HG02884 (cell line): ENCODE results near the gene DDX41.

Experiments
- ATAC-seq: cut with Tn5 transposase; IDR thresholded peaks from one replicate; pipeline ENCODE4 v1.9.1; 2021; ENCODE audit warnings: mild to moderate bottlenecking, moderate library complexity; ENCODE audit not compliant: unreplicated experiment

DDX41 gene

GRCh38 chr5:177514541-177514940 is 2.2 kb downstream of the DDX41 start:
- no peak for ATAC-seq

DNA sequence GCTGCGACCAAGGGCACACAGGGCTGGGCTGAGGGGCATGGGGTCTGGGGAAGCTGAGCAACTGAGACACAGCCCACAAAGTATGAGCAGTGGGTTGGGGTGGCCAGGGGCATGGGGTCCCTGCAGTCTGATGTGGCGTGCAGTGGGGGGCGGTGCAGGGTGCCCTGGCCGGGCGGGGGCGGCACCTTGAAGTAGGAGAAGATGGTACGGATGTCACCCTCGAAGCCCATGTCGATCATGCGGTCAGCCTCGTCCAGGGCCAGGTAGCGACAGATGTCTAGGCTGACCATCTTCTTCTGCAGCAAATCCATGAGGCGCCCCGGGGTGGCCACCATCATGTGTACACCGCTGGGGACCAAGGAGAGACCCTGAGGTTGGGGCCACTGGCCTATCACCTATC is 3.3 kb downstream of the DDX41 start:
- no peak for ATAC-seq

GRCh38 chr5:177512736-177513380 is 3.9 kb downstream of the DDX41 start:
- ATAC-seq, result no peak

DNA sequence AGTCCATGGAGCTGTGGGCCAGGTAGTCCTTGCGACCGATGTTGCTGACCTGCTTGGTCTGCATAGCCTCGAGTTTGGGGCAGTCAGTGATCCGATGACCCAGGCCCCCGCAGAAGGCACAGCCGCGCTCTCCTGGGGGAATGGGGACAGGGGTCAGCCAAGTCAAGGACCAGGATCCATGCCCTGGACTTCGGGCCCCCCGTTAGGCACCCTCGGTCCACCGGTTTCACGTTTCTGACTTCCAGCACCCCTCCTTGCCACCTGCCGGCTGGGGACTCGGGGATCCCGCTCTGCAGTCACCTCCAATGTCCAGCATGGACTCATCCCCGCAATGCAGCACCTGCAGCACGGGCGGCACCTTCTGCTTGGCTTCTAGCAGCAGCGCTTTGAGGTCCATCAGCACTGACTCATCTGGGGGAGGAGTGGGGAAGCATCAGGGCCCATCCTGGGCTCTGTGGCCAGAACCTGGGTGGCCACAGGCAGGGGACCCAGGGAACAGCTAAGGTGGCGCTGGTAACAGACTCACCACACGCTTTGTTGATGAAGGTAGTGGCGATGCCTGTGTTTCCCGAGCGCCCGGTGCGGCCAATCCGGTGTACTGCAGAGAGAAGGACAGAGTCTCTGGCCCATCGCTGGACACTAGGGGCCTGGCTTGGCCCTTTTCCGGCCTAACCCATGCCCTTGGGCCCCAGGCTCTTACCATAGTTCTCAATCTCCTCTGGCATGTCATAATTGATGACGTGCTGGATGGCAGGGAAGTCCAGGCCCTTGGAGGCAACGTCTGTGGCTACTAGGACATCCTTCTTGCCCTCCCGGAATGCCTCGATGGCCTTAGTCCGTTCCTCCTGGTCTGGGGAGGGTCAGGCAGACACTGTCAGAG is 4.7 kb downstream of the DDX41 start:
- no peak for ATAC-seq

DNA sequence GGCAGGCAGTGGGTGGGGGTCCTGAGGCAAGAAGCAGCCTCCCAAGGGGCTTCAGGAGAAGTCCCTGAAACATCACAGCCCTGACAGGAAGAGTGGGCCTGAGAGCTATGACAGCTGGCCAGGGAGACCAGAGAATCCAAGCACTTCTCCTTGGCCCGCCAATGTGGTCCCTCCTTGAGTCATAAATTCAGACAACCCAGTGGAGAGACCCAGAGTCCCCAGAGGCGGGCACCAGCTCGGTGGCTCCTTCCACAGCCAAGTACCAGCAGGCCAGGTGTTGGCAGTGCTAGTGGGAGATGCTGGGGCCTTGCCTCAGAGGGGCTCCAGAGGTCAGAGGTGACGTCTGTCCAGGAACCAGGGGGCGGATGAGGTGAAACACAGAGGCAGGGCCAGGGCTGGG is 5.6 kb downstream of the DDX41 start:
- ATAC-seq, result no peak

GRCh38 chr5:177510567-177511053 is 6.2 kb downstream of the DDX41 start:
- ATAC-seq, result no peak

DNA sequence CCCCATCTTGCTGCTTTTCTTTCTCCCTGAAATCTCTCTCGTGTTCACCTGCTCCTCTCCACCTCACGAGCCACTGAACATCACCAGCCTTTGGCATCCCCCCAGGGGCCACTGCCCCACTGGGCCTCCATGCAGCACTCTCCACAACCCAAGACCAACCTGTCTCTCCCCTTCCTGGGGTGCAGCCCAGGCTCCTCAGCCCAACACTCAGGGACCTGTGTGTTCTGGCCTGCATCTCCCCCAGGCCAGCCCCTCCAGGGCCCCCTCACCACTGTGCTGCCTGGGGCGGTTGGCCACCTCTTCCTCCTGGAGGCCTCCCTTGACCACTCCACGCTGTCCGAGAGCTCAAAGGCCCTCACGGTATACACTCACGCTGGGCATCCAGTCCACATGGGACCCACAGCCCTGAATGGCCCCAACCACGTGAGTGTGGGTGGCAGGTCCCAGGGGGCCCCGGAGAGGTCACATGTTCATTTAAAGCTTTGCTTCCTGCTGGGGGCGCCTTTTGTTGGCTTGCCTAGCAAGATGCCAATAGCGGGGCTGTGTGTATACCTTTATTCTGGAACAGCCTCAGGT is 6.7 kb downstream of the DDX41 start:
- no peak for ATAC-seq

DNA sequence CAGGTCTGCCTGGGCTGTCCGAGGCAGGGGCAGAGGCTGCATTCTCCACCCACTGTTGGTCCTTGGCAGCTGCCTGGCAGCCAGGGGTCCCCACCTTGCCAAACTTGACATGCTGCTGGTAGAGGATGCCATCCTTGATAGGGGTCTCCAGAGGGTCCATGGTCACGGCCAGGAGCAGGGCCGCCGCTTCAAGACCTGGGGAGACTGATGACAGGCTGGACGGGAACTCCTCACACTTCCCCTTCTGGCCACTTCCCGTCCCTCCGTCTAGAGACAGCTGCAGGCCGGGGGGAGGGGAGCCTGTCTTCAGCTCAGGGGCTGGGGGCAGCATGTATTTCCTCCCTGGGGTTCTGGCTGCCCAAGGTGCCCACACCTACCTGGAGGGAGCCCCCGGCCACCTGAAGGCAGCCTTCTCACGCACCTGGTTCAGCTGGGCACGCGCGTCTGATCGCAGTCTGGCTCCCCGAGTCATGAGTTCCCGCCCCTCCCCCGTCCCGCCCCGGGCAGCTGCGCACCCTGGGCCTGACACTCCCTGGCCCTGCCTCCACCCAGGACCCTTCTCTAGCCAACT is 7.3 kb downstream of the DDX41 start, which contains the start of gene DOK3:
Gene DOK3, minus strand, starts transcription at position 446 of the 571 bp plus-strand sequence. Its CDS starts 286 bp downstream, at position 160.
- ATAC-seq, result no peak

DNA sequence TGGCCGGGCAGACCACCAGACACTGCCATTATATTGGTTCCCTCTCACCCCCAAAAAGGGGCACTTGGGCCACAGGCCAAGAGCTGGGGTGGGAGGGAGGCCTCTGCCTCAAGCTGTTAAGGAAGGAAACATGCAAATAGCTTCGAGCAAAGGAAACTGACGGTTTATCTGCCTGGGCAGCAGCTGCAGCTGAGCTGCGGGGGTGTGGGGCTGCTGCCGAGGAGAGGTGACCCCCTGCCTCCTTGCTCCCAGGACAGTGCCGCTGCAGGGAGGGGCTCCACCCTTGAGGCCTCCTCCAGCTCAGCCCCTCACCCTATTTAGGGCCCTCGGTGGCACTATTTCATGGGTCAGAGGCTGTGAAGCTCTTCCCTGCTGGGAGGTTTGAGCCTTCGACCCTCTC is 7.9 kb downstream of the DDX41 start:
- ATAC-seq, result no peak

GRCh38 chr5:177508221-177508611 is 8.5 kb downstream of the DDX41 start:
- no peak for ATAC-seq

GRCh38 chr5:177507596-177508220 is 9.1 kb downstream of the DDX41 start:
- ATAC-seq, result no peak

- ATAC-seq, result no peak
These were observed 9.6 kb downstream of the DDX41 start for GRCh38 chr5:177507165-177507564.

- no peak for ATAC-seq
These were observed 11.7 kb downstream of the DDX41 start for GRCh38 chr5:177505075-177505474.

GRCh38 chr5:177504086-177505056 is 12.4 kb downstream of the DDX41 start:
- ATAC-seq, result no peak

DNA sequence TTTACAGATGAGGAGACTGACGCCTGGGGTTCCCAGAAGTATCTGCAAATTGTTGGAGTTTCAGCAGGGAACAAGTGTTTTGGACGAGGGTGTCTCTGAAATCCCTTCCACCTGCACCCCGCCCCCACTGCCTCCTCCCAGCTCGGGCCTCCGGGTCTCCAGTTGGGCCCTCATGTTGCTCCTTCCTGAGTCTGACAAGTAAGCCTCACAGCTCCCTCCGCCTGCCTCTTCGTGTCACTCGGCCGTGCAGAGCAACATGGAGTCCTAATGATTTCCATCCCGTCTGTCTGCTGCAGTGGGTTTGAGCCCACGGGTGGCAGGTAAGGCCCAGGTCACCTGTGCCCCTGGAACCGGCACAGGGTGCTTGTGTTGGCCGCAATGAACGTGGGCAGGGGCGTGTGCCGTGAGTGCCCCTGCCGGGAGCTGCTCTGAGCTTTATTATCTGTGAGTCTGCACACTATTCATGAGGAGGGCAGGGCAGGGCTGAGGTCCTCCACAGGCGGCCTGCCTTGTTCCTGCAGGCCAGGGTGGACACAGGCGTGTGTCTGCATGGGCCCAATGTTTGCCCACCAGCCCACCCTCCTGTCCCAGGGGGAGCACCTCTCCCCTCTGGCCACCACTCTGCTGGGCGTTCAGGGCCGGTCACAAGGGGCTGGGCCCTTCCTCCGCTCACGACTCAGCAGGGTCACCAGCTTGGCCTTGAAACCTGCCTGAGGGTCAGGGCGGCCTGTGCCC is 13.2 kb downstream of the DDX41 start:
- ATAC-seq, result no peak

- ATAC-seq, result no peak
These were observed 13.9 kb downstream of the DDX41 start for GRCh38 chr5:177502886-177503285.

DNA sequence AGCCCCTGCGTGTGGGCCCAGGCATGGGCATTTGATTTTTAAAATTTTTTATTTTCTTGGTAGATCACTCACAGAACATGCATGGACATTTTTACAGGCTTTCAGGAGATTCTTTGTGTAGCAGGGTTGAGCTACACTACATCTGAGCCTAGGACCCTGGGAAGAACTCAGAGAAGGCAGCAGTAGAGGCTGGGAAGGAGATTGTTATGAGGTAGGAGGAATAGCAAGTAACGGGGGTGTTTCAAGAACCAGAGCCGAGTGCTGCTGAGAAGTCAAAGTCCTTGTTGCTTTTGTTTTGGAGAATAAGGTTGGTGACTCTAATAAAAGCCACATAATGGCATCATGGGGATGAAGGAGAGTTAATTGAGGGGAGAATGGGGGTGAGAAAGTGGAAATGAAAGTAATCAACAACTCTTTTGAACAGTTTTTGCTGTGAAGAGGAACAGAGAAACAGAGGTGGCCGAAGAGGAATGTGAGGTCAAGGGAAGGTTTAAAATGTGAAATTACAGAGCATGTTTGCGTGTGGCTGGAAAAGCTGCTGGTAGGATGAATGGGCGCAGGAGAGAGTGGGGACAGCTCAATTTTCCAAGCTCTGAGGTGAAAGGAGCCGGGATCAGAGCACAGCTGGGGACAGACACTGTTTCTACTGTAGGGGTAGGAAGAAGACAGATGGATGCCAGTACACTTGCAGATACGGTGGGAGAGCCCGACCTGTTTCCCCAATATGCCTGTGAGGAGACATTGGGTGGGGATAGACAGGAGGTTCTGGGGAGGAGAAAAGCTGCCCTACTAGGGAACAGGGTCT is 14.7 kb downstream of the DDX41 start:
- no peak for ATAC-seq
